ENCODE measurements around the gene CA10.

Gene CA10

DNA sequence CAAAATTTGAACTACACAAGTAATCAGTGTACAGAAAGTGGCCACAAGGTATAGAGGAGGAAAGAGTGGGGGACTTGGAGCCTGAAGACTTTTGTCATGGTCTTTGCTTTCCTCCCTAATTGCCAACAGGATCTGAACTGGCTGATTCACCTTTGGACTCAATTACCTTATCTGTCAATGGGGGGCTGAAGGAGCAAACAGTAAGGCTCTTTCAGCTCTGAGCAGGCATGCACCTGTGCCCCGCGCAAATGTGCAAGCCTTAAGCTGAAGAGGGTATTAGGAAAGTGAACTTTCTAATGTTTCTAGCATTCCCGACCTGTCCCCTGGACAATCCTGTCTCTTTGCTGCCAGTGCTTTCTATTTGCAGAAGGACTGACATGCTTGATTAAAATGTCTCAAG lies 302.7 kb downstream of the CA10 start:
- DNase-seq: no peak

GRCh38 chr17:51853857-51854256 lies 304.7 kb downstream of the CA10 start:
- DNase-seq: peak; percentile 69

- DNase-seq: no peak
Measured at GRCh38 chr17:51852603-51853002, 305.9 kb downstream of the CA10 start.

DNA sequence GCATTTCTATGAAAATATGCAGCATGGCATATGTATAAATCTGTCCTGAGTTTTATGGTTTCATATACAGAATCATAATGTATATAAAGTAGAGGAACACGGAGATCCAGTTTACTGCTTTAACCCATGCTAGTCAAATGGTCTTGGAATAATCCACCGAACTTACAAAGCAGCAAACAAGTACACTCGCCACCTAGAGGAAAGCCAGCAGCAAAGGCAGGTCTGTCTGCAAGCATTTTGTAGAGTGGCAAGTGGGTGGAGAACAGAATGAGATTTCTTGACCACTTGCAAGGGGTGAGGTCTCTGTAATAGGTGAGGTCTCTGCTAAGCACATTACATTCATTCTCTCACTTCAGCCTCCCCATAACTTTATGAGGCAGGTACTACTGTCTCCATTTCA lies 308.3 kb downstream of the CA10 start:
- DNase-seq: no peak

DNA sequence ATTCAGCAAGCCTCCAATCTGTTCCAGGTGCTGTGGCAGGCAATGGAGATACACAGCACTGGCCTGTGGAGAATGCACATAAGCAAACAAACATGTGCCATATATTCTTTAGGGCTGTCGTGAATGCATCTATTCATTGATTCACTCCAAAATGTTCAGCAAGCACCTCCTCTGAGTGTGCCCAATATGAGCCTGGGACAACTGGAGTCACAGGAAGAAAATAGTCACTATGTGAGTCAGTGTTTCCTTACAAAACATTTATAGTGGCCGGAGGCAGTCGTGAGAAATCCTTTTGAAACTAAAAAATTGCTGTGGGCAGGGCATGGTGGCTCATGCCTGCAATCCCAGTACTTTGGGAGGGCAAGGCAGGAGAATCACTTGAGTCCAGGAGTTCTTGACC lies 310.1 kb downstream of the CA10 start:
- DNase-seq: no peak

DNA sequence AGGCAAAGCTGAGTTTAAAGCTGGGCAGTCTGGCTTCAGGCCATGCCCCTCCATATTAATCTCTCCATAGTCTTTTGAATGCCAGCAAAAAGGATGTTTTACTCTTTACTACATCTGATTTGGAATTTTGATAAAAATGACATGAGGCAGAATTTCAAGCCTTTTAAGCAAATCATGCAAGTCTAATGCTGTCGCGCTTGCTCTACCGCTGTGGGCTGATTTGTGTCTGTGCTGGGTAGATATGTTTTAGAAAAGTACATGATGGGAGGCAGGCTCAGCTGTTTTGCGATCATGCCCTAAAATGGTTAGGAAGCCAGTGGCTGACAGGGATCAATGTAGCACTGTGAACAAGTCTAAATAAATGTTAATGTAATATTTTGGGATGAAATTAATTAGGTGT lies 311.9 kb downstream of the CA10 start:
- no peak for DNase-seq

- DNase-seq: no peak
Measured at GRCh38 chr17:51845776-51846175, 312.7 kb downstream of the CA10 start.

GRCh38 chr17:51842763-51843162 lies 315.8 kb downstream of the CA10 start:
- no peak for DNase-seq

- DNase-seq: no peak
Measured at GRCh38 chr17:51841669-51842068, 316.8 kb downstream of the CA10 start.

GRCh38 chr17:51840688-51841087 lies 317.8 kb downstream of the CA10 start:
- DNase-seq: no peak

- no peak for DNase-seq
Measured at GRCh38 chr17:51833620-51834019, 324.9 kb downstream of the CA10 start.

GRCh38 chr17:51833045-51833444 lies 325.5 kb downstream of the CA10 start:
- DNase-seq: no peak

DNA sequence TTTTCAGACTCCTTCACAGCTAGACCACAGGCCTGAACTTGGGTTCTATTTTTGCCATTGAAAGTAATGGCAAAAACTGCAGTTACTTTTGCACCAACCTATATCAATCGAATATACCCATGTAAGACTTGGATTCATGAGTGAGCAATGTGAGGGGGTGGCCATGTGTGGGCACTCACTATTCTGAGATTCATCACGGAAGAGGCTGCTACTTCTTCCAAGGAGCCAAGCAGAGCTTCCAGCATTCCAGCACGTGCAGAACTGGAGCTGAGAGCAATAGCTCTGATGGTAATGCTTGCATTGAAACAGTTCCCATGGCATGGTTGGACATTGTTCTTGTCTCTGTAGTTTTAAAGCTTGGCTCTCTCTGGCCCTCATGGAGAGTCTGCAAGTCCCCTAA lies 327.6 kb downstream of the CA10 start:
- DNase-seq: no peak

GRCh38 chr17:51830451-51830850 lies 328.1 kb downstream of the CA10 start:
- DNase-seq: no peak

- DNase-seq: no peak
Measured at GRCh38 chr17:51828901-51829300, 329.6 kb downstream of the CA10 start.

- no peak for DNase-seq
Measured at GRCh38 chr17:51827140-51827539, 331.4 kb downstream of the CA10 start.

- no peak for DNase-seq
Measured at GRCh38 chr17:51820766-51821165, 337.7 kb downstream of the CA10 start.

GRCh38 chr17:51820252-51820651 lies 338.3 kb downstream of the CA10 start:
- DNase-seq: no peak

GRCh38 chr17:51819341-51820219 lies 338.9 kb downstream of the CA10 start:
- no peak for DNase-seq

DNA sequence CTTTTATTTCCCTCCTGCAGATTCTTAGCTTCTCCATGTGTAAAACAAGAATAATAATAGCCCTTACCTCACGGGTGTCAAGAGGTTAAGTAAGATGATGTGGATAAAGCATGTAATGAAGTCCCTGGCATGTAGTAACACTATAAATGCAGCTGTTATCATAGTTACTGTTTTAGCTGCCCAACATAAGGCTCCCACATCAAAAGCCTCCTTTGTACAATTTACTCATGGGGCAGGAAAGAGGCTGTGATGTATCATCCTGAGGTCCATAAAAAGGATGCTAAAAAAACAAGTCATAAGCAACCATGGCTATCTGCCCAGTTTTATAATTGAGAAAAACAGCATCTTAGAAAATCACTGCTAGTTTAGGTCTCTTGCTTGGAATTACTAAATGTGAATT lies 339.7 kb downstream of the CA10 start:
- no peak for DNase-seq

DNA sequence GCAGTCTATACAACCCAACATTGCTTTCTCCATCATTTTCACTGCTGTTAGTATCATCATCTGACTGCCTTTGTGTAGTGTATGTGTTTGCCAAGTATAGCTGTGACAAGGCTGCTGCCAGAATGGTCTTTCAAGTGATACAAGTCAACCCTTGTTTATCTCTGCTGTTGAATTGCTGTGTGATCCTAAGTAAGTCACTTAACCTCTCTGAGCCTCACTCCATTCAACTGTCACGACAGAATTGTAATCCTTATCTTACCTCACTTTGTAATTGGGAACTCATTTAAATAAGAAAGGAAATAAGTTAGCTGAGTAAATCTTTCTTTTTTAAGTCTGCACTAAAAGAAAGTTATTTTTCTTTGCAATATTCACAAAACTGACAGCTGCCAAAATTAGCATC lies 340.6 kb downstream of the CA10 start:
- no peak for DNase-seq

DNA sequence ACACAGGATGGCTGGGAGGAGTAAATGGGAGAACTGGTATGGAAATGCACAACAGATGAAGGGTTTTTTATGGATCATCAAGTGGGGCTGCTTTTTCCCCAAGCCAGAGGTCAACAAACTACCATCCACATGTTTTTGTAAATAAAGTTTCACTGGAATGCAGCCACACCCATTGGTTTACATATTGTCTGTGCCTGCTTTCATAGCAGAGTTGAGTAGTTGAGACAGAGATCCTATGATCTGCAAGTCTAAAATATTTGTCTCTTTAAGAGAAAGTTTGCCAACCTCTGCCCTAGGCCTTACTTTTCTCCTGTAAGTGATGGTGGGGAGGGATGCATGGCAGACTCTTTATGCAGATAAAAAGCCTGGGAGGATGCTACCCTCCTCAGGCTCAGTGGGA lies 341.4 kb downstream of the CA10 start:
- DNase-seq: no peak

- DNase-seq: no peak
Measured at GRCh38 chr17:51815097-51815496, 343.4 kb downstream of the CA10 start.

DNA sequence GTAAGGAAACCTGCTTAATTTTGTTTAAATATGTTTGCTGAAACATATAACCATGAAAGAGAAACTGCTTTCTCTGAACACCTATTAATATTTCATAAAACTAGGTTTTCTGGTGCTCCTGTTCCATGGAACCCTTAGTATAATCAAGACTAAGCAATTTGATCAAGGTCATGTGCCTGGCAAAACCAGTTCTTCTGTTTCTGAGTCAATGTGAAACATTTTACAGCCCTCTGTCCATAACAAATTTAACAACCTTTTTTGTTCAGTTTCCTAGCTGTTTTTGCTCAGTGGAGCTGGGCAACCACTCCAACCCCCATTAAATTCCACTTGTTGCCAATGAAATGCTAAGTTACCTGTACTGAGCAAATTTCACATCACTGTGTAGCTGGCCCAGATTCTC lies 344.0 kb downstream of the CA10 start:
- no peak for DNase-seq

DNA sequence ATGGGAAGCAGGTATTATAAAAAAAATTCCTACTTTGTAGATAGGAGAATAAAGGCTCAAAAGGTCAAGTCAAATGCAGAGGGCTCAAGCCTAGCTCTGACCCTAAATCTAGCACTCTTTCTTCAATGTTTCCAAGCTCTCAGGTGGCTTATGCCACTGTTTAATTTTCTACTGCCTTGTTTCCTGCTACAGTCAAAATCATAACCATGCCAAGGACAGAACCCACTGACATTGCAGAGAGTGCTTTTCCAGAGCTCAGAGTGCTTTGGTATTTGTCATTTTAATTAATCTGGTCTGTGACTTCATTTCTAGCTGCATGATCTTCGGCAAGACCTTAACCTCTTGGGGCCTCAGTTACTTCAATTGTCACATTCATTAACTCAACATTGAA lies 344.7 kb downstream of the CA10 start:
- DNase-seq: peak; percentile 21
